GM19238 (cell line): Measurements from ENCODE around the gene GTPBP3.

Source experiments
- DNase-seq: peaks from one replicate; pipeline ENCODE4 v3.0.0; 2011; ENCODE audit warnings: low spot score; ENCODE audit not compliant: insufficient read length

Gene GTPBP3

DNA sequence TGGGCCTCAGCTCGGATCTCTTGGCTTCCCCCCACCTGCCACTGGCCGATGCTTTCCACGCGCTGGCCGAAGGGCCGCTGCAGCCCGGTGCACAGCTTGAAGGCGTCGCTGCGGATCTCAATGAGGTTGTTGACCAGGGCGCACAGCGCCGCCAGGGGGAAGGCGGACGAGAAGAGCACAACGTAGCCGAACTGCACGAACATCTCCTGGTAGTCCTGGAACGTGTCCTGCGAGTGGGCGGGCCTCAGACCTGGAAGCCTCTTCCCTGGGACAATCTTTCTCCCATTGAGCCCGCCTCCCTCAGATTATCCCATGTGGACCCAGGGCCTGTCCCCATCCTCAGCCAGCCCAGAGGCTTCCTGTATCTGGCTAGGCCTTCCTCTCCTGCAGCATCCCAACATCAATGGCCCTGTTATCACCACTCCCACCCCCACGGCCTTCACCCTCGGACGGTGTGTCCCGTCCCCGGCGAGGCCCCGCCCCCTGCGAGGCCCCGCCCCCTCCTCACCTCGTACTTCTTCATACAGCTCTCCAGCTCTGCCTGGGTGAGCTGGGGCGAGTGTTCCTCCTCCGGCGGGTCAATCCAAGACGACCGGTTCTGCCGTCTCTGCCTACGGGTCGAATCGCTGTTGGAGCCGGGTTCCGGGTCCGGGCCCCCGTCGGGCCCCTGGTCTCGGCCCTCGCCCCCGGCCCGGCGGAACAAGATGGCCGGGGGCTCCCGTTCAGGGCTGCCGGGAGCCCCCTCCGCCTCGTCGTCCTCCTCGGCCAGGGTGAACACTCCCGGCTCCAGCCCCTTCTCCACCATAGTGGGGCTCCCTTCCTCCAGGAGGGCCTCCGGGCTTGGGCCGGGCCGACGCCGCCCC lies 9.5 kb upstream of the GTPBP3 start:
- DNase-seq, result peak; percentile 86

GRCh38 chr19:17328517-17329365 lies 8.6 kb upstream of the GTPBP3 start:
- no peak for DNase-seq

DNA sequence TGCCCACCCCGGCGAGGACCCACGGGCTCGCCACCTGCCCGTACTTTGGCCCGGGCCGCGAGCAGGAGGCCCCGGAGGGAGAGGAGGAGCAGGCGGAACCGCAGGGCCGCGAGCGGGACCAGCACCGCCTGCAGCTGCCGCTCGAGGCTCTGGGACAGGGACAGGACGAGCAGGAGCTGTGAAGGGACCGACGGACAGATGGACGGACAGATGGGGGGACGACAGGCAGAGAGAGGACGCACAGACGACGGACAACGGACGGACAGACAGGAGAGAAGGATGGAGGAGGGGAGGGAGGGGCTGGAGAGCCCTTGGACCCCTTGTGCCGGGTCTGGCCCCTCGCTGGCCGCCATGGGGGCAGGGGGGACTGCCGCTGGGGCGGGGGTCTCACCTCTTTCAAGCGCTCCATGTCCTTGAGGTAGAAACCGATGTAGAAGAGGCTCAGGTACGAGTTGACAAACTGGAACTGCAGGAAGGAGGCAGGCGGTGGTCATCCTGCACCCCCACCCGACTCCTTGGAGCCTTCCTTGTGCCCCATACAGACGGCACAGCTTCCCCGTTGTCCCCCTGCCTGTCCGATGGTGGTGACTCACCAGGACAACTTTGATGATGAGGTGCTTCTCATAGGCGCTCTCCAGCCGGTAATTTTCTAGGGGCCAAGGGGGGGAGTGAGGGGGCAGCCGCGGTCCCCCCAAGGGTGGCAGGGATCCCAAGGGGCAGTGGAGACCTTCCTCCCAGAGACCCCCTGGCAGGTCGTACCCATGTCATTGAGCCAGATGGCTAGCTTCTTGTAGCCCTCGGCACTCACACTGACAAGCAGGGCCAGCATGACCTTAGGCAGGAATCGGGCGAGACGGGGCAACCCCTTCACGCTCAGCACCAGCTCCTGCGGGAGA lies 7.7 kb upstream of the GTPBP3 start:
- DNase-seq, result no peak

DNA sequence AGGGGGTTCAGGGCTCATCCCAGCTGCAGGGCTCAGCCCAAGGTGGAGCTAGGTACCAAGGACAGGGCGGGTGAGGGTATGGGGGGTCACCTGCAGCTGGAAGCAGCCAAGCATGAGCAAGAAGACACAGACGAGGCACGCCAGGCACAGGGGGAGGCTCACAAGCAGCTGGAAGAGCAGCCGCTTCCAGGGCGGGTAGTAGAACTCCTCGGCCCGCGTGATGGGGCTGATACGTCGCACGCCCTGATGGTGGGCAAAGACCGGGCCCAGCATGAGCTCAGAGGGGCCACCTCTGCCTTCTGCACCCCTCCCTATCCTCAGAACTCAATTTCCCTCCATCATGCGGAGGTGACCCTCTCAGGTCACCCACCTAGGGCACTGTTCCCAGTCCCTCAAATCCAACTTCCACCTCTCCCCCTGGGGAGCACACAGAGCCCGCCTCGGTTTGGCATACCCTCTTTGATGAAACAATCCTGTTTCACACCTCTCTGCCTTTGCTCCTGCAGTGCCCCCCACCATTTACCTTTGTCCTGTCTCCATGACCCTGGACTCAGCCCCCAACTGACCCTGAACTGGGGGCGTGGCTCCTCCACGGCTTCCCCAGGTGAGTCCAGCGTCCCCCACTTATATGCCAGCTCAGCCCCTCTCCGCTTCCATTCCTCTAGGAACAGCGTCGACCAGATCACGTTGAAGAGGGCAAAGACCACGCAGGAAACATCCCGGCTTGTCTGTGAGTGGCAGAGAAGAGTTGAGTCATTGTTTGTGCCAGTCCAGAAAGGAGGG lies 6.9 kb upstream of the GTPBP3 start:
- DNase-seq, result no peak

- no peak for DNase-seq
These were observed 6.3 kb upstream of the GTPBP3 start for GRCh38 chr19:17331045-17331558.

GRCh38 chr19:17332360-17332676 lies 5.0 kb upstream of the GTPBP3 start:
- DNase-seq, result no peak

- no peak for DNase-seq
These were observed 4.4 kb upstream of the GTPBP3 start for GRCh38 chr19:17332677-17333581.

GRCh38 chr19:17333611-17334413 lies 3.5 kb upstream of the GTPBP3 start:
- peak; percentile 78 for DNase-seq

- peak; percentile 94 for DNase-seq
These were observed 2.6 kb upstream of the GTPBP3 start, which contains the start of gene ANO8 for GRCh38 chr19:17334414-17335409. Gene ANO8, minus strand, starts transcription at chr19:17334855. Its CDS starts 185 bp downstream, at chr19:17334670.

- no peak for DNase-seq
These were observed 1.8 kb upstream of the GTPBP3 start for GRCh38 chr19:17335575-17335974.

DNA sequence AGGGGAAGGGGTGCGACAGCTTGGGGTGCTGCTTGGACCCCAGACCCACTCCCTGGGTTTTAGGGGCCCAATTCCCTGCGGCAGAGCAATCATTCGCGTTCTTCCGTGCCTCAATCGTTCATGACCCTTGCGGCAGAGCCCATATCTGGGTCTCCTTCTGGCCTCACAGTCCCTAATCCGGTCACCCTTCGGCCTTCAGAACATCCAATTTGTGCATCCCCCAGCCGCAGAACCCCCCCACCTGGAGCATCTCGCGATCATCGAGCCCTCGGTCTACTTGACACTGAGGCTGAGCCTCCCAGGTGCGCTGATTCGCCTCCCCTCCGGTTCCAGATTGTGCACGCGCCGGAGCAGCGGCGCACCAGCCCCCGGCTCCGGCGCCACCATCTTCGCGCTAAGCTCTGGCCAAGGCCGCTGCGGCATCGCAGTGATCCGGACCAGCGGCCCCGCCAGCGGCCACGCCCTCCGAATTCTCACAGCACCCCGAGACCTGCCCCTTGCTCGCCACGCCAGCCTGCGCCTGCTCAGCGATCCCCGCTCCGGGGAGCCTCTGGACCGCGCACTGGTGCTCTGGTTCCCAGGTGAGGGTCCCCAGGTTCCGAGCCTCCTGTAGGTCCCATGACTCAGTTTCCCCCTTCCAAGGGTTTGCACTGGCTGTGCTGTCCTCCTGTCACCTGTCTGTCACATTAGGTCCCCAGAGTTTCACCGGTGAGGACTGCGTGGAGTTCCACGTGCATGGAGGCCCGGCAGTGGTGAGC lies 501 bp downstream of the GTPBP3 start:
- peak; percentile 41 for DNase-seq

DNA sequence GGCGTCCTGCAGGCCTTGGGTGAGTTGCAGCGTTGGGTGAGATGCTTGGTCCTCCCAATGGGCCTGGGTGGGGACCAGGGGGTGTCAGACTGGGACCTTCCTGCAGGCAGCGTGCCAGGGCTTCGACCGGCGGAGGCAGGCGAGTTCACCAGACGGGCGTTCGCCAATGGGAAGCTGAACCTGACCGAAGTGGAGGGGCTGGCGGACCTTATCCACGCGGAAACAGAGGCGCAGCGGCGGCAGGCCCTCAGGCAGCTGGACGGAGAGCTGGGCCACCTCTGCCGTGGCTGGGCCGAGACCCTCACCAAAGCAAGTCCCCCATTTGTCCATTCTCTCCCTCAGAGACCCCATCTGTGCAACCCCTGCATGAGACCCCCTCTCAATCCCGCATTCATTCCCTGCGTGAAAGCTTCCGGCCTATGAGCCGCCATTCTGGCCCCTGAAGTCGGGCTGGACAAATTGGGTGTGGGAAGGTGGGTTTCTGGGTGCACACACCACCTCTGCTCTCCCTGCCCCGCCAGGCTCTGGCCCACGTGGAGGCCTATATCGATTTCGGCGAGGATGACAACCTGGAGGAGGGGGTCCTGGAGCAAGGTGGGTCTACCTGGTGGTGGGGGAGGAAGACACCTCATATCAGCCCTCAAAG lies 1.2 kb downstream of the GTPBP3 start:
- DNase-seq, result no peak

DNA sequence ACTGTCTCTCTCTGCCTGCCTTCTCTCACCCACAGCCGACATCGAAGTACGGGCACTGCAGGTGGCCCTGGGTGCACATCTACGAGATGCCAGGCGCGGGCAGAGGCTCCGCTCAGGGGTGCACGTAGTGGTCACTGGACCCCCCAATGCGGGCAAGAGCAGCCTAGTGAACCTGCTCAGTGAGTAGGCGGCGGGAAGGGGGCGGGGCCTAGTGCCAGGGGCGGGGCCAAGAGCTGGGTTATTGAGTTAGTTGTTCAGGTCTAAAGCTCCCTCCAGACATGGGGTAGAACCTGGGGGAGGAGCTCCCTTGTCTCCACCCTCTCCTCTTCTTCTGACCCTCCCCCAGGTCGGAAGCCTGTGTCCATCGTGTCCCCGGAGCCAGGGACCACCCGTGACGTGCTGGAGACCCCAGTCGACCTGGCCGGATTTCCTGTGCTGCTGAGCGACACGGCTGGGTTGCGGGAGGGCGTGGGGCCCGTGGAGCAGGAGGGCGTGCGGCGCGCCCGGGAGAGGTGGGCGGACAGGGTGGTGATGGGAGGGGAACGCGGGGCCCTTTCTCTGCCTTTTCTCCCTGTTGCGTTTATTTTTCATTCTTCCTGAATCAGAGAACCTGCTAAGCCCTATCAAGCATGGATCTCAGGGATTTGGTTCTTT lies 1.9 kb downstream of the GTPBP3 start:
- no peak for DNase-seq

- no peak for DNase-seq
These were observed 3.0 kb downstream of the GTPBP3 start for GRCh38 chr19:17340302-17340870.

DNA sequence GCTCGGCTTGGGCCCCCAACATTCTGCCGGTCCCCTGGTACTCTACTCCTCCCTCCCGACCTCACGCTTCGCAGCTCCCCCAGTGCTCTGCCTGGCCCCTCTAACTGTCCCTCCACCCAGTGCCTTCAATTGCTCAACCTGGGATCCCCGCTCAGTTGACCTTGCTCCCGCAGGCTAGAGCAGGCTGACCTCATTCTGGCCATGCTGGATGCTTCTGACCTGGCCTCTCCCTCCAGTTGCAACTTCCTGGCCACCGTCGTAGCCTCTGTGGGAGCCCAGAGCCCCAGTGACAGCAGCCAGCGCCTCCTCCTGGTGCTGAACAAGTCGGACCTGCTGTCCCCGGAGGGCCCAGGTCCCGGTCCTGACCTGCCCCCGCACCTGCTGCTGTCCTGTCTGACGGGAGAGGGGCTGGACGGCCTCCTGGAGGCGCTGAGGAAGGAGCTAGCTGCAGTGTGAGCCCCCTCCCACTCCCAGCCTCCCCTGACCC lies 3.6 kb downstream of the GTPBP3 start:
- no peak for DNase-seq
